Measurements from ENCODE around the gene TXN.
"Not testable (repeated sequence)": the region's sequence is repeated elsewhere in the genome, so short reads cannot be mapped to it uniquely, and the experiment has no call there.

TXN gene

GRCh38 chr9:110257097-110257841 lies 962 bp upstream of the TXN start:
- DNase-seq: peak; percentile 50 to 52

DNA sequence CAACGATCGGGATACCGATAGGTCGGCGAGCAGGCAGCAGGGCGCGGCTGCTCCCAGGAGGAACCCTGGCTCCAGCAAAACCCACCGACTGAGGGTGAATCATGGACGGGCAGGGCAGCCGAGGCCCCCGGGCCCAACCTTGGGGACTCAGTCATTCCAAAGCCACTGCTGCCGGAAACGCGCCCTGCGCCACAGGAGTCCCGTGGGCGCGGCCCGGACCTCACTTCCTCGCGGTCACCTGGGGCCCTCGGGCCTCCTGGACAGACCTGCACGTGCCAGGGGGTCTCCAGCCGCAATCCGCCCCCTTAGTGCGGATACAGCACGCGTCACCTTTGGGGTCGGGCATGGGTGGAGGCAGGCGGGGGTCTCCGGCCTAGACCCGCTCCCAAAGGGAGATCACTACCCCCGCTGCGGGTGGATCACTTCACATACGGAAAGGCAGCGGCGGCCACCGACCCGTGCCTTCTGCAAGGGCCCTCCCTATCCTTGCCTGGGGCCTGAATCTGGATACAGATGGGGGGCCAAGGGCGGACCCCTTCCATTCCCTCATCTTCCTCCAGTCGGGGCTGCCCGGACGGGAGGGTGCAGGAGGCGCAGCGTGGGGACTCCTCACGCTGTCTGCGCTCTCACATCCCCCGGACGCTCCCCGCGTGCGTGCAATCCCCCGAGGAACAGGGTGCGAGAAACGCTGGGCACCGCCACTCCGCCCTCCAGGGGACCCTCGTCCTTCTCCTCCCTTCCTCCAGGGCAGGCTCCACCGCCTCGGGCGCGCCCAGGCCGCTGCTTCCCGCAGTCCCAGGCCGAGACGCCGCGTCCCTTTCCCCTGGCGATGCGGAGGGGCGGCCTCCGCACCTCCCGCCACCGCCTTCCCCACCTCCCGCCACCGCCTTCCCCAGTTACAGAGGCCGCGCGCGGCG lies 586 bp downstream of the TXN start:
- peak in 1 of 2 donors; percentile 61 for DNase-seq

DNA sequence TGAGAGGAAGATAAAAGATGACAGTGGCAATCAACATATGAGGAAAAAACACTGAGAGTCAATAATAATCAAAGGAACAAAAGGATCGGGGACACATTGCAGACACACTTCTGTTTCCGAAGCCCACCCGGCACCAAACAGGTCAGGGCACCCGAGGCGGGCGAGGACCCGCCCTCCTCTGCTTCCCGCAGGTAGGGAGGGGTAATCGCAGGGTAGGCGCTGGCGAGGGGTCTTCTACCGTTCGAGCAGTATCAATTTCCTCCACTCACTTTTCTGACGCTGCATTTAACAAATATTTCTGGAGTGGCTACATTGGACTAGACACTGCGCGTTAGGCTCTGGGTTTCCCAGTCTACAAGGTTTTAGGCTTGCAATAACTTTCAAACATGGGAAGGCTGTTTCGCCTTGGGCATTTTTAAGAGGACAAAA lies 1.3 kb downstream of the TXN start:
- DNase-seq: no peak

GRCh38 chr9:110254500-110254899 lies 1.8 kb downstream of the TXN start:
- no peak for DNase-seq

- DNase-seq: peak; percentile 49 to 55
Observed at GRCh38 chr9:110252509-110253139, 3.7 kb downstream of the TXN start.

DNA sequence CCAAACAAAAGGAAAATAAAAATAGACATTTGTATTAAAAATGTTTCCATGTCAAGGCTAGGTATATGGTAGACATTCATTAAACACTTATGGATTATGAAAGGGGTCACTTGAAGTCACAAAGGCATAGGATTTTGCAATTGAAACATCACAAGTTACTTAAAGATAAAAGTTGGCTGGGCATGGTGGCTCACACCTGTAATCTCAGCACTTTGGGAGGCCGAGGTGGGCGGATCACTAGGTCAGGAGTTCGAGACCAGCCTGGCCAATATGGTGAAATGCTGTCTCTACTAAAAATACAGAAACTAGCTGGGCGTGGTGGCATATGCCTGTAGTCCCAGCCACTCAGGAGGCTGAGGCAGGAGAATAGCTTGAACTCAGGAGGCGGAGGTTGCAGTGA lies 4.5 kb downstream of the TXN start:
- not testable (repeated sequence) for DNase-seq

DNA sequence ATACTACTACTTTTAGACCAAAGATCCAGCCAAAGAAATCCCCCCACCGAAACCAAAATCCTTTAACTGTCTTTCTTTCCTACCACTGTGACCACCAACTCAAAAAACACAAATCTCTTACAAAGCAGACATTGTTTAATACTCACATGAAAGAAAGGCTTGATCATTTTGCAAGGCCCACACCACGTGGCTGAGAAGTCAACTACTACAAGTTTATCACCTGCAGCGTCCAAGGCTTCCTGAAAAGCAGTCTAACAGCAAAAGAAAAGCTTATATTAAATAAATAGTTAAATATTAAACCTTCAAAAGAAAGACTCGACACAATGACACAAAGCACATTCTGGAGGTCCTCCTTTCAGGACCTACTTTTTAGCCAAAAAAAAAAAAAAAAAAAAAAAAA lies 5.1 kb downstream of the TXN start:
- DNase-seq: no peak

DNA sequence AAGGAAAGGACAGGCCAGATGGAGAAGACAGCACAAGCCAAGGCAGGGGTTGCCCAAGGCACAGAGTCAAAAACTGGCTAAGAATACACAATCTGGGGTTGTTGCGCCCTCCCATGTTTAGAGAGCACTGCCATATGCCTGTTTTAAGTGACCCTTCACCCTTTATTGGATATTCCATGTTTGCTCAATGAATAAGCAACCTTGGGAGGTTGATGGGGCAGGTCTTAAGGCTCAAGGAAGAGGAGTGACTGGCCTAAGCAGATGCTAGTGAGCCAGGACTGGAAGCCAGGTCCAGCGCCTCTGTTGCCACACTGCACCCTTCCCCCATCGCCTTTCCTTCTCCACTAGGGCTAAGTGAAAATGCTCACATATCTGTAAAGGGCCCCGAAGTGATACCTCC lies 6.7 kb downstream of the TXN start:
- no peak for DNase-seq

DNA sequence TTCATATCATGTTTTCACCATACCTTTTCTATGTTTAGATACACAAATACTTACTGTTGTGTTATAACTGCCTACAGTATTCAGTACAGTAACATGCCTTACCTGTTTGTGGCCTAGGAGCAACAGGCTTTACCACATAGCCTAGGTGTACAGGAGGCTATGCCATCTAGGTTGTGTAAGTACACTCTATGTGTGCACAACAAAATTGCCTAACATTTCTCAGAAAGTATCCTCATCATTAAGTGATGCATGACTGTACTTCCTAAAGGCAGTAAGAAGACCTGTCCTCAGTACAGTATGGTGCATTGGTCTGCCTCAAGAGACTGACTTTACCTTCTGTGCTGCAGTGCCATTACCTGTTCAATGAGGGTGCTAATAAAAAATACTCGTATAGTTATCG lies 7.9 kb downstream of the TXN start:
- no peak for DNase-seq

- no peak for DNase-seq
Observed at GRCh38 chr9:110246214-110246613, 10.1 kb downstream of the TXN start.

GRCh38 chr9:110244616-110245015 lies 11.7 kb downstream of the TXN start:
- no peak for DNase-seq

GRCh38 chr9:110241858-110242321 lies 14.4 kb downstream of the TXN start:
- DNase-seq: no peak

DNA sequence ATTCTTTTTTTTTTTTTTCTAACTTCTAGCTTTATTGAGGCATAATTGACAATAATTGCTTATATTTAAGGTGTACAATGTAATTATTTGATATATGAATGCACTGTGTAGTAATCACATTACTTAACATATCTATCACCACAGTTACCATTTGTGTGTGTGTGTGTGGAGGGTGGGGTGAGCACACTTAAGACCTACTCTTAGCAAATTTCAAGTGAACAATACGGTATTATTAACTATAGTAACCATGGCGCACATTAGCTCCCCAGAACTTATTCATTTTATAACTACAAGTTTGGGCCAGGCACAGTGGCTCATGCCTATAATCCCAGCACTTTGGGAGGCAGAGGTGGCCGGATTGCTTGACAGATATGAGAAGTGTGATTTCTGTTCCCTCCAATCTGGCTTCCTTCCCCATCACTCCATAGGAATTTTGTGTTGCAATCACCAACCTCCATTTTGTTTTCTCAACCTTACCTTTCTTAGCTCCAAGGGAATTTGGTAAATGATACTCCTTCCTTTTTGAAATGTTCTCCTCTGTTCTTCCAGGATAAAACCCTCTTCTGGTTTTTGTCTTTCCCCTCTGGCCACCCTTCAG lies 14.9 kb downstream of the TXN start:
- DNase-seq: no peak

DNA sequence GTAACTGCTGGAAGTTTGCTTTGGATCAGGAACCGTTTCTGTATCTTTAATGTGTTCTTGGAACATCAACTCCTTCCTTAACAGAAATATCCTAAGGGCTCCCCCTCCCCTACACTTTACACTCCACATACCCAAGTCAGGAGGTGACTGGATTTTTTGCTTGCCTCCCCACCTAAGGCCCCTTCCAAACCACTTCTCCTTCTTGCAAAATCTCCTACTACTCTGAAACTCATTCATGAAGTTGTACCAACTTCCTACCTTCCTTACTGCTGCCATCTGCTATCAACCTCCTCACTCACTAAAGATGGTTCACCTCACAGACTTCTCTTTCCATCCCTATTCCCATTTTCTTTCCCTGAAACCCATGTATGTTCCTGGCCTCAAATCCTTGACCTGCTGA lies 16.1 kb downstream of the TXN start:
- DNase-seq: no peak

DNA sequence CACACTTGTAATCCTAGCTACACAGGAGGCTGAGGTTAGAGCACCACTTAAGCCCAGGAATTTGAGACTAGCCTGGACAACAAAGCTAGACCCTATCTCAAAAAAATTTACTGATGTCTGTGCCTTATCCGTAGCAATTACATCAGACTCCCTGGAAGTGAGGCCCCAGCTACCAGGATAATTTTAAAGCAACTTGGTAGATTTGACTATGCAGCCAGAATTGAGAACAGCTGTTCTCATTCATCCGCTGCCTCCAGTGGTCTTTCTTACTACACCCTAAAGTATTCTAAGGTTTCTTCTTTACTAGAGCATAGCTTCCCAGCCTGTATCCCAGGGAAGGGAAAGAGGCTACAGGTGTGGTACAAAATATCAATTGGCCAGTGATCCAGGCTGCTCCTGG lies 28.0 kb downstream of the TXN start:
- no peak for DNase-seq

DNA sequence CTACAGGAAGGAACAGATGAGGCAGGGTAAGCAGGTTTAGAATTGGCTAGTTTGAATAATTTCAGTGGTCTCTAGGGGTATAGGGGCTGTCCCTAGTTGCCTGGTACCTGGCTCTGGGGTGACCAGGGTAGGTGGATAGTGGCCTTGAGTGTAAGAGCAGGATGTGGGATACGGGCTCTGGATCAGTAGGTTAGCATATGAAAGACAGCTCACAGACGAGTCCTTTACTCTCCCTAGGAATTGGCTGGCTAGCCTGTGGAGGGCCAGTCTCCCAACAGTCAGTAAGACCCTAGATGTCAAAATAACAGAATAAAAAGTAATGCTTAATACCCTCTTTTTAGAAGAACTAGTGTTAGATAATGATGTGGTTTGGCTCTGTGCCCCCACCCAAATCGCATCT lies 31.7 kb downstream of the TXN start:
- no peak for DNase-seq

GRCh38 chr9:110220809-110221208 lies 35.5 kb downstream of the TXN start:
- no peak for DNase-seq

GRCh38 chr9:110217656-110218099 lies 38.6 kb downstream of the TXN start:
- peak in 1 of 2 donors; percentile 78 for DNase-seq

DNA sequence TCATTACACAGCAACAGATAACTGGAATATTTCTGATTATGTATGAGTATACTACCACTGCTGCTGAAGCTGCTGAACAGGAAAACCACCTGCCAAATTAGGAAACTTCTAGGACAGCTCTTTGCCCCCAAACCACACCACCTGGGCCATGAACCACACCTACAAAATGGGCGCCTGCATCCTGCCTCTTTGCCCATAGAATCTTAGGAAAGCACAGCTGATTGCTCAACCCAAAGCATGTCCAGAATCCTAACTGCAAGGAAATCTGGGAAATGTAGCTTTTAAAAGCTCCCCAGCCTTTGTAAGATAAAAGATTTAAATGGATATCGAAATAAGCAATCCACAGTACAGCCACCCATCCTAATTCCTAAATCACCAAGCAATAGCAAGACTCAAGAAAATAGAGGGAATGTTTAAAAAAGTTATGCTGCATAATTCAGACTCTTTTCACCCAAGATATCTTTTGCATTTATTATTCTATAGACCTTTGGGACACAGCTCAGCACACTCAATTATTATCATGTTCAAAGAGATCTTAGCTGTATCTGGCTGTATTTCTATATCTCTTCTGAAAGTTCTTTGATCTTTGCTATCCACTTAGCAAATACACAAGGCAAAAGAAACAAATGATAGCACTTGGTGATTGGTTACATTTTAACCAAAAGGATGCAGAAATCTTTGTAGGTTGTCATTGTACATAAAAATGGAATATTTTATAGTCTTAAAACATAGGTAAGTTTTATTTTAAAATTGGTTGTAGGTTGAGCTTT lies 41.5 kb downstream of the TXN start:
- DNase-seq: no peak

DNA sequence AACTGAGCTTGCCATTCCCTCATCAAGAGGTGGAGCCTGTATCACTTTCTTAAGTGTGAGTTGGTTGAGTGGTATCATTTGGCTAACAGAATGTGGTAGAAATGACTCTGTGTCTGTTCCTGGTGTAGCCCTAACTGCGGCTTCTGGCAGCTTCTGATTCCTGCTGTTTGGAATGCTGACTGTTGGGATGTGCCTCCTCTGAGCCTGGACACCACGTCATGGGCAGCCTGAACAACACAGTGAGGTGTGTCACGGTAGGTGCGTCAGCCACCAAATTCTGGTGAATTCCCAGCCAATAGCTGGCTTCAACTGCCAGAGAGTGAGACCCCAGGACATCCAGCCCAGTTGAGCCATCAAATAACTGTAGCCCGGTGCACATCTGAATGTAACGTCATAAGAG lies 42.2 kb downstream of the TXN start:
- DNase-seq: no peak

DNA sequence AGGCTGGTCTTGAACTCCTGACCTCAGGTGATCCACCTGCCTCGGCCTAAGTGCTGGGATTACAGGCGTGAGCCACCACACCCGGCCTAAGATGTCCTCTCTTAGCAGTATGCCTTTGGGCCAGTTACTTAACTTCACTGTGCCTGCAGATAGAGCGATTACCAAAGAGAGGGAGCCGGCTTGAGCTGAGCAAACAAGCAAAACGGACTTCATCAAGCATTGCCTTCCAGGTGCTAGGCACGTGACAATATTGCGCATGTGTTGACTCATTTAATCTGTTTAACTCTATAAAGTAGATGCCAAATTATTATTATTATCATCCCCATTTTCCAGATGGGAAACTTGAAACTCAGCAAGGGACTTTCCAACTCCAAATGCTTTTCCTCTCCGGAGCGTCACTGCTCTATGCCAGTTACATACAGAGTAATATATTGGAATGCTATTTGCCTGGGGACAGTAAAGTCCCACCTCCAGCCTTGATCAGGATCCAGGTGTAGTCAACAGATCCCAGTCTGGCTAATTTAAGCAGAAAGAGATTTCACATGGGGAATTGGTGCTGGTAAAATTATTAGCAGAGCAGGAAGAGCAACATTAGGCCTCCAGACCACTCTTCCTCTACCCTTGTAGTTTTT lies 42.8 kb downstream of the TXN start:
- DNase-seq: no peak

GRCh38 chr9:110208031-110208430 lies 48.3 kb downstream of the TXN start, which contains the start of gene C9orf152:
Gene C9orf152, minus strand, starts transcription at chr9:110208159. Its CDS starts 580 bp downstream, at chr9:110207579.
- no peak for DNase-seq

Measured in inflammatory macrophage treated with lipopolysaccharide for 1 hour (primary cell).